Fibroblast of villous mesenchyme (primary cell): ENCODE results near the gene CLEC16A. TPM values are rescaled to one million over a fixed set of nuclear protein-coding genes. Genes with fewer than 3 reads are reported as not detected.
A peak's percentile ranks its signal among the peaks of the same experiment; 100 is the strongest.

ENCODE experiments used
- DNase-seq: peaks from one replicate; pipeline ENCODE4 v3.0.0-alpha.2; 2010; ENCODE audit warnings: low read depth
- H3K4me3 ChIP-seq: 2 replicates; pipeline ENCODE4 v1.5.1; 2011; ENCODE audit warnings: low read depth, mild to moderate bottlenecking, low read length
- total RNA-seq: library from RNA; depleted of rRNA; stranded (reverse); fragments of >200 nt; gene quantifications from 2 replicates; pipeline ENCODE4 v1.2.3, GENCODE V29; 2012
- TF ChIP-seq, protein P1 (sequence below): IDR thresholded peaks from 2 replicates; pipeline ENCODE4 v1.5.1; 2012; ENCODE audit warnings: low read depth, mild to moderate bottlenecking, low read length; ENCODE audit not compliant: insufficient read depth

Gene CLEC16A
- total RNA-seq, 1 donor = 32.4 TPM

DNA sequence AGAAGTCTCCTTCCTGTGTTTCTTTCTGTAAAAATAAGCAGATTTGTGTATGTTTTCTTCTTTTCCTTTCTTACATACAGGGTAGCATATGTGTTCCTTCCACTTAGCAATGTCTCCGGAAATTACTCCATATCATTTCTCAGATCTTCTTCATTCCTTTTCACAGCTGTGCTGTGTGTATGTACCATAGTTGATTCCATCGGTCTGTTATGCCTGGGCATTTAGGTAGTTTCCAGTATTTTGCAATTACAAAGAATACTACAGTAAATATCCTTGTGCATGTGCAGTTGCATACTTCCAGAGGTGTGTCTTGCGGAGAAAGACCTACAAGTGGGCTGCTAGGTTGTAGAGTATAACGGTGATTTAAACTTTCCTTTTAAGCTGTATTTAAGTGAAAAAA lies 69.8 kb downstream of the CLEC16A start:
- TF ChIP-seq, protein P1, sequence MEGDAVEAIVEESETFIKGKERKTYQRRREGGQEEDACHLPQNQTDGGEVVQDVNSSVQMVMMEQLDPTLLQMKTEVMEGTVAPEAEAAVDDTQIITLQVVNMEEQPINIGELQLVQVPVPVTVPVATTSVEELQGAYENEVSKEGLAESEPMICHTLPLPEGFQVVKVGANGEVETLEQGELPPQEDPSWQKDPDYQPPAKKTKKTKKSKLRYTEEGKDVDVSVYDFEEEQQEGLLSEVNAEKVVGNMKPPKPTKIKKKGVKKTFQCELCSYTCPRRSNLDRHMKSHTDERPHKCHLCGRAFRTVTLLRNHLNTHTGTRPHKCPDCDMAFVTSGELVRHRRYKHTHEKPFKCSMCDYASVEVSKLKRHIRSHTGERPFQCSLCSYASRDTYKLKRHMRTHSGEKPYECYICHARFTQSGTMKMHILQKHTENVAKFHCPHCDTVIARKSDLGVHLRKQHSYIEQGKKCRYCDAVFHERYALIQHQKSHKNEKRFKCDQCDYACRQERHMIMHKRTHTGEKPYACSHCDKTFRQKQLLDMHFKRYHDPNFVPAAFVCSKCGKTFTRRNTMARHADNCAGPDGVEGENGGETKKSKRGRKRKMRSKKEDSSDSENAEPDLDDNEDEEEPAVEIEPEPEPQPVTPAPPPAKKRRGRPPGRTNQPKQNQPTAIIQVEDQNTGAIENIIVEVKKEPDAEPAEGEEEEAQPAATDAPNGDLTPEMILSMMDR = no peak
- peak; percentile 82 for DNase-seq
- H3K4me3 ChIP-seq = no peak overlapping the region

DNA sequence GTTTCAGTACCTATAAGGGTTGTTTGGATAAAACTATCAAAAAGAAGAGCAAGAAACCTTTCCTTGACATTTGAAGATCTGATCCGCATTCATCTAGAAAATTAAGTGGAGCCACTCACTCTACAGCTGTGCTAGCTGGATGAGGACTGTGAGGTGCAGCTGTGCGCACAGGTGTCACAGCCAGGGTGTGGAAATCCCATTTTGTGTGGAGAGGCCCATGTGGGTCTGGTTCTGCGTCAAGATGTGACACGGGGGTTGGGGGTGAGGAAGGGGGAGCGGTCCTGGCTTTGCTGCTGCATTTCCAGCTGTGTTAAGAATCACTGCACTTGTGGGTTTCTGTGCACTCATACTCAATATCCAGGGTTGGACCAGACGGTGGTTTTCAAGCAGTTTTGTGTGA lies 70.7 kb downstream of the CLEC16A start:
- no peak overlapping the region for H3K4me3 ChIP-seq
- DNase-seq = no peak
- TF ChIP-seq, protein P1 = no peak

DNA sequence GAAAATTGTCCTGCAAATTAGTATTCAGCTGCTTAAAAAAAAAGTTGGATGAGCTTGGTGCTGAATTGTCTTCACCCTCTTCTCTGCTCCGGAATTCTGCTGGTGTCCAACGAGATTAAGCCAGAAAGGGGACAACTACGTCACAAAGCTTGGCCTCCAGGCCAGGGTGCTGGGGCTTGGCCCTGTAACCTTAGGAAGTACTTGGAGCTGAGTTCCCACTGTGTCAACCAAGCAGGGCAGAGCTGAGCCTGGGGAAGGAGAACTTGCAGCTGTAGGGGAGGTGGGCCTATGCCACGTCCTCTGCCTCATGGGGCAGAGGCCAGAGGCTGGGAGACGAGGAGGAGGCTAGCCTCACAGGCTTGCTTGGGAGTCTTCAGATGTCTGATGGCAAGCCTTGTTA lies 71.2 kb downstream of the CLEC16A start:
- TF ChIP-seq, protein P1 = no peak
- H3K4me3 ChIP-seq = no peak overlapping the region
- no peak for DNase-seq

DNA sequence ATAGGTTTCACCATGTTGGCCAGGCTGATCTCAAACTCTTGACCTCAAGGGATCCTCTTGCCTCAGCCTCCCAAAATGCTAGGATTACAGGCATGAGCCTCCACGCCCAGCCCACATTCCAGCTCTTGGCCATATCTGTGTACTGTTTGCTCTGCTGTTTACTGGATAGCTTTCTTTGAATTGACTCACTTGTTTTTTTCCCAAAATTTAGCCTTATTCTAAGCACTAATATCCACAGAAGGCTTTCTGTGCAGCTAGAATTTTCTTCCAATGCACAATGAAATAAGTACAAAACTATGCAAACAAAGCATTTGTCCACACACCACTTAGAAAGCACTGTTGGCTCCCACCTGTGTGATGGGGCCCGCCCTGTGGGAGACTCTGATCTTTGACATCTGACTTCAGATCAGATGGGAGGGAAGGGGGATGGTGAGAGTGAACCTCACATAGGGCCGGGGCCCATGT lies 72.2 kb downstream of the CLEC16A start:
- TF ChIP-seq, protein P1 = no peak
- no peak overlapping the region for H3K4me3 ChIP-seq
- DNase-seq = peak; percentile 55

DNA sequence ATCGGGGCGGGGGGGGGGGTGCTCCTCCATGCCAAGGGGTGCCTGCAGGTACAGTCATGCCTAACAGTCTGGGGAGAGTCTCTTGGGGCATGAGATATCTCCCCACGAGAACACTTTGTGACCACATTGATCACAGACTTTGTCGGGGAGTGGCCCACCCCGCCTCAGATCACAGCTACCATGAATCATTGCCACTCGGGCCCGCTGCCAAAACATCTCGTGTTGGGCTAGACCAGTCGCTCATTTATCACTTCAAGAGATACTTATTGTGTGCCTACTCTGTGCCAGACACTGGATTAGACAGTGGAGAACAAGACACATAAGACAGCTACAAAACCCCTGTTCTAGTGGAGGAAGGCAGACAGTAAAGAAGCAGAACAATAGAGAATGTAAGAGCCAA lies 72.6 kb downstream of the CLEC16A start:
- TF ChIP-seq, protein P1 = no peak
- peak; percentile 76 for DNase-seq

DNA sequence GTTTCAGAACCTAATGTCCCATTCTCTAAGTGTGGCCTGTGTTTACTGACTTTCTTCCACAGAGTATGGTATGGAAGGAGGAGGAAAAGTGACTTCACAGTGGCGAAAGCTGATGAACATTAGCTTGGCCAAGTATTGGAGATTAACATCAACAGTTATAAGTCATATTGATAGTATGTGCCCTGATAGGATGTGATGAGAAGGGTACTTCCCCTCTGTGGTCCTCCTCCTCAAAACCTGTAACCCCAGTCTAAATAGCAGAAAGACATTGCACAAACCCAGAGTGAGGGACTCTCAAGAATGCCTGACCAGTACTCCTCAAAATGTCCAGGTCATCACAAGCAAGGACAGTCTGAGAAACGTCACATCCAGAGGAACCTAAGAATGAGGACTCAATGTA lies 73.1 kb downstream of the CLEC16A start:
- no peak for DNase-seq
- TF ChIP-seq, protein P1 = no peak
- no peak overlapping the region for H3K4me3 ChIP-seq

More for the DNA sequence above, 72.6 kb downstream of the CLEC16A start:
- no peak overlapping the region for H3K4me3 ChIP-seq

DNA sequence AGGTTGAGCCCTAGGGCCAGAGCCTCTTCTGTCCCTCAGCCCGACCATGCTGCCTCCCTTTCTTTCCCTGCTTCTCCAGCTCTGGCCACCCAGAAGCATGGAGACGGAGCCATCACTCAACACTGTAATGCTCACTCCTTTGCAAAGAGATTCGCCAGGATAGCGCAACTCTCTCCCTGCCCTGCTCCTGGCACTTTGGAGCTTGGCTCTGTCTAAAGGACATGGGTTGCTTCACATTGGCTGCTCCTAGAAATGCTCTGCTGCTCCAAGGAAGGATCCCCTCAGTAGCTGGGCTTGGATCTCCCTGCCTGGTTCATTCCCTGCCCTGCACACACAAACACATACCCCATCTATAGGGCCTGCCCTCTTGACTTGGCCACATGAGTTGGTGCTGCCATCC lies 76.0 kb downstream of the CLEC16A start:
- no peak for DNase-seq
- H3K4me3 ChIP-seq = no peak overlapping the region
- TF ChIP-seq, protein P1 = no peak
